OCI-LY1 (cell line): ENCODE data around the gene MADD.

Experiments
- H2AFZ ChIP-seq: fragments of 200-600 bp; sonication (generic), shearing (Covaris generic); 2 replicates; pipeline ENCODE4 v1.6.0; 2014; ENCODE audit warnings: antibody characterized with exemption, mild to moderate bottlenecking, low read length
- H3F3A ChIP-seq: fragments of 200-600 bp; sonication (generic), shearing (Covaris generic); 2 replicates; pipeline ENCODE4 v1.6.0; 2014; ENCODE audit warnings: mild to moderate bottlenecking, antibody characterized with exemption, low read length, moderate library complexity; ENCODE audit not compliant: insufficient read depth
- H3K27ac ChIP-seq: fragments of 200-600 bp; sonication (generic); 2 replicates; pipeline ENCODE4 v1.5.1; 2014; ENCODE audit warnings: low read length, mixed run types, mild to moderate bottlenecking, low read depth; ENCODE audit not compliant: poor library complexity, severe bottlenecking
- H3K27me3 ChIP-seq: fragments of 200-600 bp; sonication (generic); 2 replicates; pipeline ENCODE4 v1.6.0; 2014; ENCODE audit warnings: antibody characterized with exemption, mild to moderate bottlenecking, low read length, moderate library complexity; ENCODE audit not compliant: insufficient read depth
- H3K36me3 ChIP-seq: fragments of 200-600 bp; sonication (generic); 2 replicates; pipeline ENCODE4 v1.6.1; 2014; ENCODE audit warnings: mild to moderate bottlenecking, antibody characterized with exemption, low read length, moderate library complexity, mixed read lengths; ENCODE audit not compliant: insufficient read depth
- H3K4me1 ChIP-seq: fragments of 200-600 bp; sonication (generic); 2 replicates; pipeline ENCODE4 v1.5.1; 2014; ENCODE audit warnings: mild to moderate bottlenecking, low read length, moderate library complexity; ENCODE audit not compliant: insufficient read depth, severe bottlenecking
- H3K4me2 ChIP-seq: fragments of 200-600 bp; sonication (generic), shearing (Covaris generic); 2 replicates; pipeline ENCODE4 v1.6.1; 2014; ENCODE audit warnings: low read length
- H3K4me3 ChIP-seq: fragments of 200-600 bp; sonication (generic); 2 replicates; pipeline ENCODE4 v1.5.1; 2014; ENCODE audit warnings: low read length, low read depth, mild to moderate bottlenecking, mixed read lengths; ENCODE audit not compliant: poor library complexity, severe bottlenecking
- H3K79me2 ChIP-seq: fragments of 200-600 bp; shearing (Covaris generic); 2 replicates; pipeline ENCODE4 v1.6.1; 2016; ENCODE audit warnings: mixed run types, low read length, mixed read lengths; ENCODE audit not compliant: insufficient read depth
- H3K9ac ChIP-seq: fragments of 200-600 bp; sonication (generic), shearing (Covaris generic); 2 replicates; pipeline ENCODE4 v1.6.1; 2014; ENCODE audit warnings: mild to moderate bottlenecking, low read length, mixed read lengths
- H3K9me2 ChIP-seq: fragments of 200-600 bp; sonication (generic), shearing (Covaris generic); 2 replicates; pipeline ENCODE4 v1.6.1; 2014; ENCODE audit warnings: low read depth, mild to moderate bottlenecking, low read length, mixed read lengths
- H3K9me3 ChIP-seq: fragments of 200-600 bp; shearing (Covaris generic); 2 replicates; pipeline ENCODE4 v1.6.1; 2014; ENCODE audit warnings: low read length, mixed read lengths
- H4K20me1 ChIP-seq: fragments of 200-600 bp; sonication (generic), shearing (Covaris generic); 2 replicates; pipeline ENCODE4 v1.6.0; 2016; ENCODE audit warnings: mild to moderate bottlenecking, low read length; ENCODE audit not compliant: insufficient read depth
- CTCF ChIP-seq: fragments of 200-600 bp; sonication (generic), shearing (Covaris generic); IDR thresholded peaks from 2 replicates; pipeline ENCODE4 v1.5.1; 2017; ENCODE audit warnings: mild to moderate bottlenecking, antibody characterized with exemption, low read length, moderate library complexity, mixed read lengths
- EZH2 ChIP-seq: fragments of 200-600 bp; sonication (generic), shearing (Covaris generic); IDR thresholded peaks from 2 replicates; pipeline ENCODE4 v1.8.0; 2017; ENCODE audit warnings: borderline replicate concordance, mixed run types, mild to moderate bottlenecking, antibody characterized with exemption, low read length, moderate library complexity, mixed read lengths

MADD gene

DNA sequence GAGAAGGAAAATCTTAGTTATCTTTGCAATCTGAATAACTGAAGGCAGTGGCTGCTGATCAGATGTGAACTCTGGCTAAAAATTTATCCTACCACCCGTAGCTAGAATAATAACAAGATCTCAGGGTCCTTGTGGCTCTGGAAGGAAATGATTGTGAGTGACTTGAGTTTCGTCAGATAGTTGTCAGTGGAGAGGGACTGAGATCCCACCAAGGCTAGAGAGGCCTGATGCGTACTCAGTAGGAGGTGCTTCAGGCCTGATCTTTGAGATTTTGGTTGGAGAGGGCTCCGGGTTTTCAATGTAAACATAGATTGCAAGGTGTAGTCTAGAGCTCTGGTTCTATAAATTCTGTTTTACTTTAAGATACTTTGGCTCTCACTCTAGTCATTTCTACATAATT lies 1.4 kb downstream of the MADD start:
- Histone ChIP-seq H3K9me2 (no peaks in the 10 kb centered on the region), H3K9ac (peak overlapping the region; percentile 86; the same call in 1 of the 2 replicates), H3K27me3 (no peaks in the 10 kb centered on the region), H4K20me1 (no peaks in the 10 kb centered on the region), H3K27ac (peak overlapping the region; percentile 11), H3F3A (no peaks in the 10 kb centered on the region), H3K9me3 (no peaks in the 10 kb centered on the region), H3K4me2 (peak overlapping the region; percentile 100), H3K4me1 (peaks cover 36% of the 10 kb centered on the region), H2AFZ (no peak overlapping the region), H3K79me2 (peaks cover 25% of the 10 kb centered on the region), H3K4me3 (peak overlapping the region; percentile 87), H3K36me3 (peaks cover 25% of the 10 kb centered on the region)
- TF ChIP-seq CTCF = no peak
- TF ChIP-seq EZH2 = no peak

GRCh38 chr11:47271961-47272661 lies 2.2 kb downstream of the MADD start:
- H3F3A ChIP-seq = no peaks in the 10 kb centered on the region
- H3K4me1 ChIP-seq = peaks cover 36% of the 10 kb centered on the region
- no peaks in the 10 kb centered on the region for H3K27me3 ChIP-seq
- peaks cover 25% of the 10 kb centered on the region for H3K79me2 ChIP-seq
- H3K9me3 ChIP-seq = no peaks in the 10 kb centered on the region
- H3K9ac ChIP-seq = peak overlapping the region; percentile 11; the same call in 1 of the 2 replicates
- H3K36me3 ChIP-seq = peaks cover 33% of the 10 kb centered on the region
- TF ChIP-seq CTCF (no peak), EZH2 (no peak)
- no peak overlapping the region for H2AFZ ChIP-seq
- H3K4me3 ChIP-seq = peak overlapping the region; percentile 87
- H3K4me2 ChIP-seq = peak overlapping the region; percentile 100
- H4K20me1 ChIP-seq = no peaks in the 10 kb centered on the region
- H3K9me2 ChIP-seq = no peaks in the 10 kb centered on the region
- no peak overlapping the region for H3K27ac ChIP-seq

DNA sequence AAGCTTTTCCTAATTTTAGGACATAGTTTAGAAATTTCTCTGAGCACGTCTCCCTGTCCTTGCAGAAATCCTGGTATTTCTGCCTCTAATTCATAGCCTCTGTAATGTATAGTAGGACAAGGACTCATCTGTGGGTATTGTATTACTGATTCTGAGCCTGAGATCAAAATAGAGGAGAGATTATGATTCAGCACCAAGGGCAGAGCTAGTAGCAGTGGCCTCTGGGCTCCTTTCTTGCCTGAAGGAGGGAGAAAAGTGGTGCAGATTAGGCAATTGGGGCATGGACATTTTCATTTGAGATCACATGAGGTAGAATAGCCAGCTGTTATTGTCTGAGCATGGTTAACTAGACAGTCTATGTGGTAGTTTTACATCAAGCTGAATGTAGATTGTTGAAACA lies 2.8 kb downstream of the MADD start:
- H3K4me3 ChIP-seq = no peak overlapping the region
- peak overlapping the region; percentile 100; the same call in 1 of the 2 replicates for H3K4me2 ChIP-seq
- peaks cover 35% of the 10 kb centered on the region for H3K36me3 ChIP-seq
- H3K79me2 ChIP-seq = peaks cover 25% of the 10 kb centered on the region
- TF ChIP-seq CTCF = no peak
- TF ChIP-seq EZH2 = no peak
- H3K9ac ChIP-seq = no peak overlapping the region
- H2AFZ ChIP-seq = no peak overlapping the region
- no peak overlapping the region for H3K27ac ChIP-seq
- no peaks in the 10 kb centered on the region for H4K20me1 ChIP-seq
- peaks cover 36% of the 10 kb centered on the region for H3K4me1 ChIP-seq
- H3K9me3 ChIP-seq = no peaks in the 10 kb centered on the region
- no peaks in the 10 kb centered on the region for H3F3A ChIP-seq
- H3K9me2 ChIP-seq = no peaks in the 10 kb centered on the region
- H3K27me3 ChIP-seq = no peaks in the 10 kb centered on the region
